ENCODE results near the gene PELO.

The PELO gene

DNA sequence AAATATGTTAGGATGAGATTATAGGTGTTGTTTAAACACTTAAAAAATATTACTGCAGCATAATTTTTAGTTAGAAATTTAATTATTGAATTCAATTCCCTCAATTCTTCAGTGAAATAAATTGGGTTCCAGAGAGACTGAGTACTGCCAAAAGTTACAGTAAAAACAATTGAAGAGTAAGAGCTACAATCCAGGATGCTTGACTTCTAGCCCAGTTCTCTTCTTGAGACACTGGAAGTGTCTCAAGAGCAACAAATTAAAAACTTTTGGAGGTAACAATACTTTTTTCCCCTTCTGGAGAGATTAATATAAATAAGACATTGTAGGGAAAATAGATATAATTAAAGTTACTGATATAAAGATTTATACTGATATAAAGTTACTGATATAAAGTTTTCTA, 8.3 kb downstream of the PELO start:
- CTCF ChIA-PET, result interaction anchor here (0.5 to 2.4 kb wide), 5 partner anchors 9 to 187 kb away, joined by 3 to 13 read pairs (median 3); partner anchors contain the start of genes ITGA1 and PELO
- Histone ChIP-seq H3K4me1 (ENCODE audit: control insufficient read depth, insufficient read depth, low read length) (peaks cover 6% of the 10 kb centered on the region; the same call in 1 of the 2 replicates), H3K4me3 (ENCODE audit: low read depth, low read length) (no peak overlapping the region), H3K27ac (ENCODE audit: extremely low read depth, low read depth, low read length) (no peak overlapping the region), H3K9me3 (ENCODE audit: control insufficient read depth, insufficient read depth, low read depth, low read length) (no peaks in the 10 kb centered on the region), H3K36me3 (ENCODE audit: control insufficient read depth in 2 of 2, insufficient read depth in 1 of 2, low read length in 2 of 2) (no peaks in the 10 kb centered on the region)
- TF ChIP-seq ZNF146 (tag by site-specific recombination; IDR thresholded peaks at IDR 0.05), result no peak
- POLR2A ChIA-PET, result no interaction called here

DNA sequence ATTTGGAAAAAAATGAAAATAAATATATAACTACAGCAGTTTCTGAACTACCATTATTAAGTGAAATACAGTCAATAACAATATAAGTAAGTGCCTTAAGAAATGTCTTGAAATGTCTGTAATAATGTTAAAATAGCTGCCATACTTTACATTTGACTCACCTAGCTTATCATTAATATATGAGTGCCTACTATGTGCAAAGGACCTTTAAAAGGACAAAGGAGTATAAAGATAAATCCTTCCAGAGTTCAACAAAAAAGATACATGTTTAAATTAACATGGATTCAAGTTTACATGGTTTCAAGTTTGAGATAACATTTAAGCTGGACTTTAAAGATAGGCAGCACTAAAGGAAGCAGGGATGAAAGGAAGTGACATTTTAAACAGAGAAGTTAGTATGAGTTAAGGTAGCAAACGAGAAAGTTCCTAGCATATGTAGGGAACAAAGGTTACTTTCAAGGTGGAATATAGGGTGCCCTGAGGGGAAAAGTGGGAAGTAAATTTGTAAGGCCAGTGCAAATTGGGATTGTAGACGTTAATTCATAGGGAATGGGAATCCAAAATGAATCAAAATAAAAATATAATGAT, 8.9 kb downstream of the PELO start:
- CTCF ChIA-PET, result interaction anchor here (0.5 to 2.4 kb wide), 4 partner anchors 9 to 186 kb away, joined by 3 to 13 read pairs (median 4); partner anchors contain the start of genes ITGA1 and PELO
- Histone ChIP-seq H3K4me3 (ENCODE audit: low read depth, low read length) (no peak overlapping the region), H3K9me3 (ENCODE audit: control insufficient read depth, insufficient read depth, low read depth, low read length) (no peaks in the 10 kb centered on the region), H3K27ac (ENCODE audit: extremely low read depth, low read depth, low read length) (no peak overlapping the region), H3K4me1 (ENCODE audit: control insufficient read depth, insufficient read depth, low read length) (peaks cover 6% of the 10 kb centered on the region; the same call in 1 of the 2 replicates), H3K36me3 (ENCODE audit: control insufficient read depth in 2 of 2, insufficient read depth in 1 of 2, low read length in 2 of 2) (peaks cover 0 to 6% of the 10 kb centered on the region in 2 experiments; a peak in 1 of 3 replicates)
- TF ChIP-seq ZNF211 (tag by site-specific recombination; IDR thresholded peaks at IDR 0.05; ENCODE audit: low read depth), result no peak
- TF ChIP-seq ZNF530 (tag by site-specific recombination; IDR thresholded peaks at IDR 0.05; ENCODE audit: low read depth), result no peak
- TF ChIP-seq TCF7L2 (IDR thresholded peaks at IDR 0.05; ENCODE audit: borderline replicate concordance, low read depth, low read length), result no peak
- TF ChIP-seq ZNF76 (tag by site-specific recombination; IDR thresholded peaks at IDR 0.05; ENCODE audit: borderline replicate concordance, low read depth), result no peak
- TF ChIP-seq ZNF335 (tag by site-specific recombination; conservative IDR thresholded peaks at IDR 0.05), result no peak
- TF ChIP-seq, protein P1, sequence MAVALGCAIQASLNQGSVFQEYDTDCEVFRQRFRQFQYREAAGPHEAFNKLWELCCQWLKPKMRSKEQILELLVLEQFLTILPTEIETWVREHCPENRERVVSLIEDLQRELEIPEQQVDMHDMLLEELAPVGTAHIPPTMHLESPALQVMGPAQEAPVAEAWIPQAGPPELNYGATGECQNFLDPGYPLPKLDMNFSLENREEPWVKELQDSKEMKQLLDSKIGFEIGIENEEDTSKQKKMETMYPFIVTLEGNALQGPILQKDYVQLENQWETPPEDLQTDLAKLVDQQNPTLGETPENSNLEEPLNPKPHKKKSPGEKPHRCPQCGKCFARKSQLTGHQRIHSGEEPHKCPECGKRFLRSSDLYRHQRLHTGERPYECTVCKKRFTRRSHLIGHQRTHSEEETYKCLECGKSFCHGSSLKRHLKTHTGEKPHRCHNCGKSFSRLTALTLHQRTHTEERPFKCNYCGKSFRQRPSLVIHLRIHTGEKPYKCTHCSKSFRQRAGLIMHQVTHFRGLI (tag by site-specific recombination; IDR thresholded peaks at IDR 0.05), result no peak
- TF ChIP-seq ZNF510 (tag by site-specific recombination; IDR thresholded peaks at IDR 0.05; ENCODE audit: insufficient replicate concordance), result no peak
- no peak for TF ChIP-seq ZNF837 (tag by site-specific recombination; IDR thresholded peaks at IDR 0.05)
- TF ChIP-seq GFI1B (tag by site-specific recombination; IDR thresholded peaks at IDR 0.05), result no peak
- no peak for TF ChIP-seq ZNF175 (tag by site-specific recombination; IDR thresholded peaks at IDR 0.05)
- no peak for TF ChIP-seq ZNF48 (tag by site-specific recombination; IDR thresholded peaks at IDR 0.05)
- TF ChIP-seq ZNF239 (tag by site-specific recombination; IDR thresholded peaks at IDR 0.05), result no peak
- POLR2A ChIA-PET, result no interaction called here

DNA sequence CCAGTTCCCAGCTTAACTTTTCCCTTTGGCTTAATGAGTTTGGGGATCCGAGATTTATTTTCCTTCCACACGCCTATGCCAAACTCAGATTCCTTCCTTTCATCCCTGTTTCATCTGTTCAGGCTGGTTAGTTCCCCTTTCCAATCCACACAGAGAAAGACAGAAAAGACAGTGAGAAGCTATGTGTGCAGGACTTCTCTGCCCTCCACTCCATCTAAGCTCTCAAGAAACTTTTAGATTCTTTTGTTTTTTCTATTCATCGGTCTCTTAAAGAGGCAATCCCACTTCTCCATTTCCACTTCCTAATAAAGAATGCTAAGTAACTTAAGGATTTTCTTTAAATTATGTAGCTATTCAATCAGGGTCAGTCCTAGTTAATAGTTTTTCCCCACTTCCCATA, 11.2 kb downstream of the PELO start:
- Histone ChIP-seq H3K9me3 (ENCODE audit: control insufficient read depth, insufficient read depth, low read depth, low read length) (no peaks in the 10 kb centered on the region), H3K36me3 (ENCODE audit: control insufficient read depth in 2 of 2, insufficient read depth in 1 of 2, low read length in 2 of 2) (peaks cover 7 to 17% of the 10 kb centered on the region in 2 experiments; a peak in 1 of 3 replicates), H3K4me3 (ENCODE audit: low read depth, low read length) (peak overlapping the region; percentile 62), H3K4me1 (ENCODE audit: control insufficient read depth, insufficient read depth, low read length) (peaks cover 6% of the 10 kb centered on the region), H3K27ac (ENCODE audit: extremely low read depth, low read depth, low read length) (peak overlapping the region; percentile 91; the same call in 1 of the 2 replicates)
- TF ChIP-seq, protein P2, sequence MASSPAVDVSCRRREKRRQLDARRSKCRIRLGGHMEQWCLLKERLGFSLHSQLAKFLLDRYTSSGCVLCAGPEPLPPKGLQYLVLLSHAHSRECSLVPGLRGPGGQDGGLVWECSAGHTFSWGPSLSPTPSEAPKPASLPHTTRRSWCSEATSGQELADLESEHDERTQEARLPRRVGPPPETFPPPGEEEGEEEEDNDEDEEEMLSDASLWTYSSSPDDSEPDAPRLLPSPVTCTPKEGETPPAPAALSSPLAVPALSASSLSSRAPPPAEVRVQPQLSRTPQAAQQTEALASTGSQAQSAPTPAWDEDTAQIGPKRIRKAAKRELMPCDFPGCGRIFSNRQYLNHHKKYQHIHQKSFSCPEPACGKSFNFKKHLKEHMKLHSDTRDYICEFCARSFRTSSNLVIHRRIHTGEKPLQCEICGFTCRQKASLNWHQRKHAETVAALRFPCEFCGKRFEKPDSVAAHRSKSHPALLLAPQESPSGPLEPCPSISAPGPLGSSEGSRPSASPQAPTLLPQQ (tag by site-specific recombination; IDR thresholded peaks at IDR 0.05), result no peak
- TF ChIP-seq ZNF133 (tag by site-specific recombination; IDR thresholded peaks at IDR 0.05) (no peak), ZNF626 (tag by site-specific recombination; IDR thresholded peaks at IDR 0.05) (no peak), BCL11B (tag by site-specific recombination; IDR thresholded peaks at IDR 0.05; ENCODE audit: low read depth) (no peak), ZNF664 (tag by site-specific recombination; IDR thresholded peaks at IDR 0.05) (peak; percentile 85; the same call in 1 of the 2 replicates), ZFHX2 (tag by site-specific recombination; conservative IDR thresholded peaks at IDR 0.05) (no peak), ZNF2 (tag by site-specific recombination; IDR thresholded peaks at IDR 0.05) (no peak), KLF7 (tag by site-specific recombination; IDR thresholded peaks at IDR 0.05; ENCODE audit: borderline replicate concordance) (no peak), ZNF501 (tag by site-specific recombination; IDR thresholded peaks at IDR 0.05) (no peak), ZBTB20 (tag by site-specific recombination; IDR thresholded peaks at IDR 0.05) (0 out of 2 replicates have a peak, but pooled peaks have one; percentile 15)
- ChIA-PET POLR2A (interaction anchor here (0.9 to 4.3 kb wide), 8 partner anchors 9 to 1416 kb away, joined by 3 to 57 read pairs (median 6); partner anchors contain the start of genes ISL1, ITGA1, MOCS2 and PELO), CTCF (interaction anchor here (0.5 to 4.1 kb wide), 11 partner anchors 8 to 150 kb away, joined by 3 to 20 read pairs (median 3); partner anchors contain the start of genes ITGA1 and PELO)

Data from HEK293 (cell line).